SK-N-SH (cell line): ENCODE data around the gene CHPF2.

ENCODE experiments used
- ELF1 ChIP-seq: IDR thresholded peaks from 2 replicates; pipeline ENCODE4 v1.4.0; 2012
- EZH2phosphoT487 ChIP-seq: fragments of 200-600 bp; sonication (generic); IDR thresholded peaks from 2 replicates; pipeline ENCODE4 v1.6.1; 2017; ENCODE audit warnings: low read depth, mixed run types, mild to moderate bottlenecking, antibody characterized with exemption, moderate library complexity, borderline replicate concordance
- GATA2 ChIP-seq: sonication (generic); formaldehyde crosslinking; IDR thresholded peaks from 2 replicates; pipeline ENCODE4 v1.5.0; 2020; ENCODE audit warnings: mild to moderate bottlenecking, missing genetic modification reagents
- POLR2AphosphoS5 ChIP-seq: IDR thresholded peaks from 2 replicates; pipeline ENCODE4 v1.6.1; 2012; ENCODE audit warnings: low read depth, low read length
- RAD21 ChIP-seq: IDR thresholded peaks from 2 replicates; pipeline ENCODE4 v1.6.1; 2012; ENCODE audit warnings: mild to moderate bottlenecking, low read length
- RXRA ChIP-seq: IDR thresholded peaks from 2 replicates; pipeline ENCODE4 v1.4.0; 2012; ENCODE audit warnings: low read depth, mild to moderate bottlenecking, borderline replicate concordance
- SMC3 ChIP-seq: IDR thresholded peaks from 2 replicates; pipeline ENCODE4 v1.6.1; 2012; ENCODE audit warnings: low read depth, low read length, improper control_type of control experiment
- TAF1 ChIP-seq: IDR thresholded peaks from 2 replicates; pipeline ENCODE4 v1.6.1; 2012; ENCODE audit warnings: low read depth, mild to moderate bottlenecking, low read length, moderate library complexity, borderline replicate concordance
- ZBTB33 ChIP-seq: IDR thresholded peaks from 2 replicates; pipeline ENCODE4 v1.4.0; 2012; ENCODE audit warnings: low read depth, borderline replicate concordance
- TF ChIP-seq, protein P1 (sequence below): fragments of 200-600 bp; sonication (generic); IDR thresholded peaks from 2 replicates; pipeline ENCODE4 v1.6.1; 2017; ENCODE audit warnings: antibody characterized with exemption, mild to moderate bottlenecking, moderate library complexity
- TF ChIP-seq, protein P2 (sequence below): IDR thresholded peaks from 2 replicates; pipeline ENCODE4 v1.4.0; 2012; ENCODE audit warnings: low read depth, borderline replicate concordance

GRCh38 chr7:151276666-151277590 is 44.6 kb downstream of the CHPF2 start:
- TF ChIP-seq, protein P1, sequence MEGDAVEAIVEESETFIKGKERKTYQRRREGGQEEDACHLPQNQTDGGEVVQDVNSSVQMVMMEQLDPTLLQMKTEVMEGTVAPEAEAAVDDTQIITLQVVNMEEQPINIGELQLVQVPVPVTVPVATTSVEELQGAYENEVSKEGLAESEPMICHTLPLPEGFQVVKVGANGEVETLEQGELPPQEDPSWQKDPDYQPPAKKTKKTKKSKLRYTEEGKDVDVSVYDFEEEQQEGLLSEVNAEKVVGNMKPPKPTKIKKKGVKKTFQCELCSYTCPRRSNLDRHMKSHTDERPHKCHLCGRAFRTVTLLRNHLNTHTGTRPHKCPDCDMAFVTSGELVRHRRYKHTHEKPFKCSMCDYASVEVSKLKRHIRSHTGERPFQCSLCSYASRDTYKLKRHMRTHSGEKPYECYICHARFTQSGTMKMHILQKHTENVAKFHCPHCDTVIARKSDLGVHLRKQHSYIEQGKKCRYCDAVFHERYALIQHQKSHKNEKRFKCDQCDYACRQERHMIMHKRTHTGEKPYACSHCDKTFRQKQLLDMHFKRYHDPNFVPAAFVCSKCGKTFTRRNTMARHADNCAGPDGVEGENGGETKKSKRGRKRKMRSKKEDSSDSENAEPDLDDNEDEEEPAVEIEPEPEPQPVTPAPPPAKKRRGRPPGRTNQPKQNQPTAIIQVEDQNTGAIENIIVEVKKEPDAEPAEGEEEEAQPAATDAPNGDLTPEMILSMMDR = no peak
- TF ChIP-seq RXRA (no peak), EZH2phosphoT487 (no peak), ZBTB33 (no peak), GATA2 (CRISPR knock-in tag) (no peak), POLR2AphosphoS5 (peak; percentile 52), ELF1 (no peak), SMC3 (no peak; the same call in 1 of the 2 replicates), RAD21 (no peak), TAF1 (no peak)
- TF ChIP-seq, protein P2, sequence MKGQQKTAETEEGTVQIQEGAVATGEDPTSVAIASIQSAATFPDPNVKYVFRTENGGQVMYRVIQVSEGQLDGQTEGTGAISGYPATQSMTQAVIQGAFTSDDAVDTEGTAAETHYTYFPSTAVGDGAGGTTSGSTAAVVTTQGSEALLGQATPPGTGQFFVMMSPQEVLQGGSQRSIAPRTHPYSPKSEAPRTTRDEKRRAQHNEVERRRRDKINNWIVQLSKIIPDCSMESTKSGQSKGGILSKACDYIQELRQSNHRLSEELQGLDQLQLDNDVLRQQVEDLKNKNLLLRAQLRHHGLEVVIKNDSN = no peak
